Measurements from ENCODE around the gene BMPR1A.

DNA sequence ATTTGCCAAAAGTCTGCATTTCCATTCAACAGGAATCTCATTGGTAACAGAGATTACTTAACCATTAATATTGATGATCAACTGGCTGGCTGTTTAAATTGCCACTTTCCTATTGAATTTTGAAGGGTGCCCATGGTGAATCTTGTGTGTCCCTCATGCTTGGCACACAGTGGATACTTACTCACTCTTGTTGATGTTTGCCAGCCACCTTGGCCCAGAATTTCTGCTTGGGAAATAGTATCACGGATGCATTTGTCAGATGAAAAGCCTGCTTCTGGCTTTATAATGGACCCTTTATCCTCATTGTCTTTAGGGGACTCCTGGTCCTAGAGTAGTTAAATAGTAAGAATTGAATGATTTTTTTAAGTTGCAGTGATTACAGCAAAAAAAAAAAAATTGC, 149.0 kb downstream of the BMPR1A start:
- TF ChIP-seq, protein P1, sequence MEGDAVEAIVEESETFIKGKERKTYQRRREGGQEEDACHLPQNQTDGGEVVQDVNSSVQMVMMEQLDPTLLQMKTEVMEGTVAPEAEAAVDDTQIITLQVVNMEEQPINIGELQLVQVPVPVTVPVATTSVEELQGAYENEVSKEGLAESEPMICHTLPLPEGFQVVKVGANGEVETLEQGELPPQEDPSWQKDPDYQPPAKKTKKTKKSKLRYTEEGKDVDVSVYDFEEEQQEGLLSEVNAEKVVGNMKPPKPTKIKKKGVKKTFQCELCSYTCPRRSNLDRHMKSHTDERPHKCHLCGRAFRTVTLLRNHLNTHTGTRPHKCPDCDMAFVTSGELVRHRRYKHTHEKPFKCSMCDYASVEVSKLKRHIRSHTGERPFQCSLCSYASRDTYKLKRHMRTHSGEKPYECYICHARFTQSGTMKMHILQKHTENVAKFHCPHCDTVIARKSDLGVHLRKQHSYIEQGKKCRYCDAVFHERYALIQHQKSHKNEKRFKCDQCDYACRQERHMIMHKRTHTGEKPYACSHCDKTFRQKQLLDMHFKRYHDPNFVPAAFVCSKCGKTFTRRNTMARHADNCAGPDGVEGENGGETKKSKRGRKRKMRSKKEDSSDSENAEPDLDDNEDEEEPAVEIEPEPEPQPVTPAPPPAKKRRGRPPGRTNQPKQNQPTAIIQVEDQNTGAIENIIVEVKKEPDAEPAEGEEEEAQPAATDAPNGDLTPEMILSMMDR (IDR thresholded peaks at IDR 0.05; ENCODE audit: insufficient read depth, low read length) = no peak
- TF ChIP-seq POLR2AphosphoS5 (IDR thresholded peaks at IDR 0.05; ENCODE audit: low read depth) (no peak), GABPA (IDR thresholded peaks at IDR 0.05; ENCODE audit: low read depth) (no peak)
- TF ChIP-seq, protein P2, sequence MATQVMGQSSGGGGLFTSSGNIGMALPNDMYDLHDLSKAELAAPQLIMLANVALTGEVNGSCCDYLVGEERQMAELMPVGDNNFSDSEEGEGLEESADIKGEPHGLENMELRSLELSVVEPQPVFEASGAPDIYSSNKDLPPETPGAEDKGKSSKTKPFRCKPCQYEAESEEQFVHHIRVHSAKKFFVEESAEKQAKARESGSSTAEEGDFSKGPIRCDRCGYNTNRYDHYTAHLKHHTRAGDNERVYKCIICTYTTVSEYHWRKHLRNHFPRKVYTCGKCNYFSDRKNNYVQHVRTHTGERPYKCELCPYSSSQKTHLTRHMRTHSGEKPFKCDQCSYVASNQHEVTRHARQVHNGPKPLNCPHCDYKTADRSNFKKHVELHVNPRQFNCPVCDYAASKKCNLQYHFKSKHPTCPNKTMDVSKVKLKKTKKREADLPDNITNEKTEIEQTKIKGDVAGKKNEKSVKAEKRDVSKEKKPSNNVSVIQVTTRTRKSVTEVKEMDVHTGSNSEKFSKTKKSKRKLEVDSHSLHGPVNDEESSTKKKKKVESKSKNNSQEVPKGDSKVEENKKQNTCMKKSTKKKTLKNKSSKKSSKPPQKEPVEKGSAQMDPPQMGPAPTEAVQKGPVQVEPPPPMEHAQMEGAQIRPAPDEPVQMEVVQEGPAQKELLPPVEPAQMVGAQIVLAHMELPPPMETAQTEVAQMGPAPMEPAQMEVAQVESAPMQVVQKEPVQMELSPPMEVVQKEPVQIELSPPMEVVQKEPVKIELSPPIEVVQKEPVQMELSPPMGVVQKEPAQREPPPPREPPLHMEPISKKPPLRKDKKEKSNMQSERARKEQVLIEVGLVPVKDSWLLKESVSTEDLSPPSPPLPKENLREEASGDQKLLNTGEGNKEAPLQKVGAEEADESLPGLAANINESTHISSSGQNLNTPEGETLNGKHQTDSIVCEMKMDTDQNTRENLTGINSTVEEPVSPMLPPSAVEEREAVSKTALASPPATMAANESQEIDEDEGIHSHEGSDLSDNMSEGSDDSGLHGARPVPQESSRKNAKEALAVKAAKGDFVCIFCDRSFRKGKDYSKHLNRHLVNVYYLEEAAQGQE (IDR thresholded peaks at IDR 0.05; ENCODE audit: insufficient replicate concordance, low read depth) = no peak
